NB4 (cell line): ENCODE results near the gene ULK3.

Experiments
- DNase-seq: peaks from one replicate; pipeline ENCODE4 v3.0.0; 2010; ENCODE audit warnings: low read depth
- H3K4me3 ChIP-seq: one replicate; pipeline ENCODE4 v1.5.1; 2011; ENCODE audit warnings: mild to moderate bottlenecking, low read depth, low read length, moderate library complexity
- CTCF ChIP-seq: IDR thresholded peaks from one replicate; pipeline ENCODE4 v1.5.1; 2012; ENCODE audit warnings: low read depth, low read length
- MAX ChIP-seq: IDR thresholded peaks from 2 replicates; pipeline ENCODE4 v1.6.1; 2011; ENCODE audit warnings: low read depth, low read length
- MYC ChIP-seq: IDR thresholded peaks from 2 replicates; pipeline ENCODE4 v1.6.1; 2011; ENCODE audit warnings: low read depth, low read length
- POLR2A ChIP-seq: IDR thresholded peaks from 2 replicates; pipeline ENCODE4 v1.6.1; 2011; ENCODE audit warnings: mild to moderate bottlenecking; ENCODE audit not compliant: insufficient read length; ENCODE audit errors: extremely low read depth

The ULK3 gene

DNA sequence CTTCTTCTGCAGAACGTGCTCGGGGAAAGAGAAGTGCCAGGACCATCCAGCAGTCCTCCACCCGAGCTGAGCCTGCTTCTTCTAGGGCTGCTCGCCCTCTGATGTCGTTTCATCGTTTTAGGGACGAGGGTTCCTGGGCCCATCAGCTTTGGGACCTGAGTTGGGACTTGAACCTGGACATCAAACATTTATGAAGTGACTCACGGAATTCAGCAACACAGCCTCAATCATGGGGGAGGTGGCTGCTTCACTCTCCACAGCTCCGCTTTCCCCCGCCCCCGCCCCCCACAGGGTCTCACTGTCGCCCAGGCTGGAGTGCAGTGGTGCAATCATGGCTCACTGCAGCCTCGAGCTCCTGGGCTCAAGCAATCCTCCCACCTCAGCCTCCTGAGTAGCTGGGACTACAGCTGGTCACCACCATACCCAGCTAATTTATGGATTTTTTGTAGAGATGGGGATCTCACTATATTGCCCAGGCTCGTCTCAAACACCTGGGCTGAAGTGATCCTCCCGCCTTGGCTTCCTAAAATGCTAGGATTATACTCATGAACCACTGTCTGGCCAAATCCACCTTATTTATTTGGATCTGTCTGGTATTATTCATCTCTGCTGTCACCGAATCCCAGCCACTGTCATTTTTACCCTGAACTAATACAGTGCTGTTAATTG, 30.9 kb upstream of the ULK3 start:
- peak overlapping the region; percentile 92 for H3K4me3 ChIP-seq
- TF ChIP-seq POLR2A (no peak), MAX (peak; percentile 22; the same call in 1 of the 2 replicates)
- DNase-seq, result peak; percentile 83

DNA sequence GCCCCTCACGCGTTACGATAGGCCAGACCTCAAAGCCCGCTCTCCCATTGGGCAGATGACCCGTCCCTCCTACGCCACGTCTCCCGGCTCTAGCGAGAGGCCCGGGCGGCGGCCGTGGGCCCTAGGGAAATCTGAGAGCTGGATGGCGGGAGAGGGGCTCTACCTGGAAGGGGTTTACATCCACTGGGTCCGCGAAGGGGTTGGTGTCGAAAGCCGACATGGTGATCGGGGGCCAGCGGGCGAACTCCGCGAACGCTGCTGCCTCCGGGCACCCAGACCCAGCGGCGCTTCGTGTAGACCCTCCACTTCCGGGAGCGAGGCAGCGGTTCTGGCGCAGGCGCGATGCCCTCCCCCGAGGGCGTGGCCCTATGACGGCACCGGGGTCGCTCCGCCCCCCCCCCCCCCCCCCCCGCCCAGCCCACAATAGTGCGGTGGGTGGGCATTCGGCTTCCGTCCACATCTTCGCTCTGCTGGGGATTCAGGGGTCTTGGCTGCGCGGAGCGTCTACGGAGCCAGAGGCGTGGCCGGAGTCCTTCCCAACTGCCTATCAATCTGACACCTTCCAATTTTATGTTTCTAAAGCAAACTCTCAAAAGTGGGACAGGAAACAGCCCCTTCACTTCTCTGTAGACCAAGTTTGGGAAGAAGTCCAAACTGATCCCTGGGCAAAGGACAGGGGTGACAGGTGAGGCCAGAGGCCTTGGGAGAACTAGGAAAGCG, 30.2 kb upstream of the ULK3 start, which contains the start of gene SCAMP2:
Gene SCAMP2 (minus strand): TSS at position 330 of the 720 bp plus-strand sequence. CDS start 110 bp downstream, at position 220.
- TF ChIP-seq CTCF, result no peak
- peak; percentile 94 for TF ChIP-seq POLR2A
- TF ChIP-seq MYC, result peak; percentile 62; the same call in 1 of the 2 replicates
- TF ChIP-seq MAX, result no peak
- DNase-seq, result peak; percentile 97
- H3K4me3 ChIP-seq, result peak within 1 kb of the TSS; percentile 92

GRCh38 chr15:74872702-74873035, 29.7 kb upstream of the ULK3 start:
- DNase-seq, result no peak
- H3K4me3 ChIP-seq, result peak overlapping the region; percentile 92
- TF ChIP-seq POLR2A (no peak), CTCF (no peak), MAX (no peak), MYC (no peak)

DNA sequence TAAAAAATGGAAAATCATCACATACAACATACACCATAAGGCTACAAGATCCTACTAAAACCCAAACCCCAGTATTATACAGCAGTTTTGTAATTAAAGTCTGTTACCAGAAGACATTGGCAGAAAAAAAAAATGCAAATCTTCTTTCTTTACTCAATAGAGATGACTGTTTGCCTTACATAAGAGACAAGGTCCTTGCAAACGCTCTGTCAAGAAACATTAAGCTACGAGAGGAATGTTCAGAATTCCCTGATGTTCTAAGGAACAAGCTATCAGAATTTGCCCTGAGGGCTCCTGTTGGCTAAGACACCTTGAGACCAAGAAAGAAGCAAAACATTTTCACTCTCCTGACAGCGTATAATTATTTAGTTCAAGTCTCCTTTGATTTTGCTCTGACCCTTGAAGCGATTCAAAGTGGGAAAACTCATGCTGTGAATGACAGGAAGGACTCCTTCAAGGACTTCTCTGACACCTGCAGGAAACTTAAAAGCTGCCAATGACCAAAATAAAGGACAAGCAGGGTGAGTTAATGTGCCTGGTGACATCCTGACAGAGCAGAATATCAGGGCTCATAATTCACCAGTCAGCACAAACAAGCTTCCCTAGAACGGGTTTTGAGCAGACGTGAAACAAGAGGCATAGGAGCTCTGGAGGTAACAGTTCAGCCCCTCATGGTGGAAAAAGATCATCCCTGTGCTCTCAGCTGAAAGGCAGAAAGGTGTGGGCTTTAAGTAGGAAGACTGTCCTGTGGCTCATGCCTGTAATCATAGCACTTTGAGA, 27.7 kb upstream of the ULK3 start:
- peak; percentile 14 for DNase-seq
- TF ChIP-seq MAX, result no peak
- TF ChIP-seq CTCF, result no peak
- no peak for TF ChIP-seq POLR2A
- TF ChIP-seq MYC, result no peak
- H3K4me3 ChIP-seq, result peak overlapping the region; percentile 32

GRCh38 chr15:74869726-74870407, 26.9 kb upstream of the ULK3 start:
- TF ChIP-seq CTCF (no peak), MYC (peak; percentile 54; the same call in 1 of the 2 replicates), MAX (peak; percentile 85), POLR2A (no peak)
- DNase-seq, result peak; percentile 97

More at GRCh38 chr15:74869726-74870407, 26.9 kb upstream of the ULK3 start:
- peak overlapping the region; percentile 32 for H3K4me3 ChIP-seq
